Thoracic aorta (tissue), 2 donors: ENCODE data around the gene CCL18. TPM values are rescaled to one million over a fixed set of nuclear protein-coding genes. Genes with fewer than 3 reads are reported as not detected.
"Not testable (repeated sequence)": the region's sequence is repeated elsewhere in the genome, so short reads cannot be mapped to it uniquely, and the experiment has no call there.

ENCODE experiments used
- ATAC-seq: fragments of 150-250 bp; one replicate; pipeline ENCODE4 v1.8.0; 2017; ENCODE audit warnings: low read depth; ENCODE audit not compliant: insufficient number of reproducible peaks, low FRiP score
- DNase-seq: peaks from one replicate; pipeline ENCODE4 v3.0.0-alpha.2; 2020; ENCODE audit warnings: low spot score
- H3K27ac ChIP-seq, 2 donors: fragments of 200-600 bp; sonication (generic); 1 replicate in 1 of 2; 2 replicates in 1 of 2; pipeline ENCODE4 v1.5.1; 2016; ENCODE audit warnings: mild to moderate bottlenecking in 2 of 2, moderate library complexity in 2 of 2
- H3K27me3 ChIP-seq: fragments of 200-600 bp; sonication (generic); replicated peaks from 2 replicates; pipeline ENCODE4 v1.6.0; 2016; ENCODE audit warnings: mild to moderate bottlenecking; ENCODE audit not compliant: insufficient read depth
- H3K36me3 ChIP-seq: fragments of 200-600 bp; sonication (generic); one replicate; pipeline ENCODE4 v1.5.1; 2016
- H3K4me1 ChIP-seq, 2 donors: fragments of 200-600 bp; sonication (generic); 1 replicate in 1 of 2; 2 replicates in 1 of 2; pipeline versions ENCODE4 v1.5.1 to v1.6.0; 2016; ENCODE audit warnings: low read depth in 2 of 2, mild to moderate bottlenecking in 1 of 2; ENCODE audit not compliant: control insufficient read depth in 1 of 2
- H3K4me3 ChIP-seq: fragments of 200-600 bp; sonication (generic); 2 replicates; pipeline ENCODE4 v1.5.1; 2016; ENCODE audit warnings: mild to moderate bottlenecking
- H3K9me3 ChIP-seq: fragments of 200-600 bp; sonication (generic); 2 replicates; pipeline ENCODE4 v1.5.1; 2016
- total RNA-seq, 2 donors: library from RNA; depleted of rRNA; stranded (reverse); fragments of >200 nt; gene quantifications; one replicate each; pipeline versions ENCODE4 v1.1.0 to v1.2.3, GENCODE V29; 2016
- TF ChIP-seq, protein P1 (sequence below): fragments of 200-600 bp; sonication (generic); IDR thresholded peaks from one replicate; pipeline ENCODE4 v1.5.1; 2019; ENCODE audit warnings: antibody characterized with exemption

Gene CCL18
- total RNA-seq, 2 donors from 2014 or later = 7.7 to 22.8 TPM

DNA sequence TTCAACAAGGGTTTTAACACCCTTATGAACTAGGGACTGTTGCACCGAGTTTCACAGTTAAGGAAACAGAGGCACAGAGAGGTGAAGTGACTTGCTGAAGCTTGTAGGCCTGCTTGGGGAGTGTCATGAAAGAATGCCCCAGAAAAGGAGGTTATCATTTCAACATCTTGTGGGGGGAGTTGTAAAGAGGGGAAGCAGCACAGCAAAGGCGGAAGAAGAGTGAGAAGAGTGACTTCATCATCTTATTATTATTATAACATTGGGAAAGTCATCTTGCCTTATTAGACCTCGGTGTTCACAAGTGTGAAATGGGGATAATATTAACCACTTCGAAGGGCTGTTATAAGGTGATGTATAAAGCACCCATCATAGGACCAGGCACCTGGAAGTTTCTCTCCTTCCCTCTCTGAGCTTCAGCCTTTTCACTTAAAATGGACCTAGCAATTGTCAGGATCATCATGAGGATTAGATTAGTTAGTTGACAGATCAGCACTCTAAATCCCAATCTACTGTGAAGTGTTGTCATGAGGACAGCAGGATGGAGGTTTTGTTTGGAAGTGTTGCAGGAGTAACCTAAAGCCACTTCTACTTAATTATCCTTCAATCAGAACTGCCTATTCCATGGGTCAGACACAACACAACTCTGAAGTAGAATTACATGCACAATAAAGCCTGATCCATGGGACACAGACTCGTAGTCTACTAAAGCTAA is 41.9 kb downstream of the CCL18 start:
- Histone ChIP-seq H3K36me3 (no peaks in the 10 kb centered on the region), H3K4me3 (no peak overlapping the region), H3K27me3 (no peaks in the 10 kb centered on the region), H3K27ac (no peak overlapping the region), H3K4me1 (no peaks in the 10 kb centered on the region), H3K9me3 (no peaks in the 10 kb centered on the region)
- DNase-seq (no peak), ATAC-seq (no peak)
- TF ChIP-seq, protein P1, sequence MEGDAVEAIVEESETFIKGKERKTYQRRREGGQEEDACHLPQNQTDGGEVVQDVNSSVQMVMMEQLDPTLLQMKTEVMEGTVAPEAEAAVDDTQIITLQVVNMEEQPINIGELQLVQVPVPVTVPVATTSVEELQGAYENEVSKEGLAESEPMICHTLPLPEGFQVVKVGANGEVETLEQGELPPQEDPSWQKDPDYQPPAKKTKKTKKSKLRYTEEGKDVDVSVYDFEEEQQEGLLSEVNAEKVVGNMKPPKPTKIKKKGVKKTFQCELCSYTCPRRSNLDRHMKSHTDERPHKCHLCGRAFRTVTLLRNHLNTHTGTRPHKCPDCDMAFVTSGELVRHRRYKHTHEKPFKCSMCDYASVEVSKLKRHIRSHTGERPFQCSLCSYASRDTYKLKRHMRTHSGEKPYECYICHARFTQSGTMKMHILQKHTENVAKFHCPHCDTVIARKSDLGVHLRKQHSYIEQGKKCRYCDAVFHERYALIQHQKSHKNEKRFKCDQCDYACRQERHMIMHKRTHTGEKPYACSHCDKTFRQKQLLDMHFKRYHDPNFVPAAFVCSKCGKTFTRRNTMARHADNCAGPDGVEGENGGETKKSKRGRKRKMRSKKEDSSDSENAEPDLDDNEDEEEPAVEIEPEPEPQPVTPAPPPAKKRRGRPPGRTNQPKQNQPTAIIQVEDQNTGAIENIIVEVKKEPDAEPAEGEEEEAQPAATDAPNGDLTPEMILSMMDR = no peak

DNA sequence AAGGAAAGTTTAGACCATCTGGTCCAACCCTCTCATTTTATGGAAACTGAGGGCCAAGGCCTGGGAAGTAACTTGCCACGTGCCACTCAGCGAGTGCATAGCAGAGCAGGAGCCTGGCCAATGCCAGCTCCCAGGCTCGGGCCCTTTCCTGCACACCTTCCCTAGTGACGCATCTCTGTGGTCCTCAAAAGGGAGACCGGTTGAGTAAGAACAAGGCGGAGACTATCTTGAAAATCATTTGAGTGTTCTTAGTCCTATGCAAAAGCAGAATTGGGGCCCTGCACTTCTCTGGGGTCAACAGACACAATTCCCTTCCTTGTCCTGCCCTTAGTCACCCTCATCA is 42.4 kb downstream of the CCL18 start:
- H3K27ac ChIP-seq = no peak overlapping the region
- TF ChIP-seq, protein P1 = no peak

DNA sequence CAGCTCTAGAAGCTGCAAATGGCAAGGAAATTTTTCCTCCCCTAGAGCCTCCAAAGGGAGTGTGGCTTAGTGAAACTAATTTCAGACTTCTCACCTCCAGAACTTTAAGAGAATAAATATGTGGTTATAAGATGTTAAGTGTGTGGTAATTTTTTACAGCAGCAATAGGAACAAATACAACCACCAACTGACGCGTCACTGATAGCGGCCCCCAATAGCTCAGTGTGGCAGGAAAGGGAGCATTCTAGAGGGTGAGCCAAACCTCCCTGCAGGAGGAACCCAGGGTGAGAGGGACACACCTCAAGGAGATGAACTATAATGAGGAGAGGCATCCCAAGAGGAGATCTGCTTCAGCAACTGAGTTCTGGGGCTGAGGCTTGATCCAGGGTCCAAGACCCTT is 43.6 kb downstream of the CCL18 start:
- Histone ChIP-seq H3K36me3 (no peaks in the 10 kb centered on the region), H3K9me3 (no peaks in the 10 kb centered on the region), H3K27me3 (no peaks in the 10 kb centered on the region), H3K27ac (no peak overlapping the region), H3K4me1 (no peaks in the 10 kb centered on the region), H3K4me3 (no peak overlapping the region)
- DNase-seq (no peak), ATAC-seq (no peak)
- TF ChIP-seq, protein P1 = no peak

More for the DNA sequence above, 42.4 kb downstream of the CCL18 start:
- ATAC-seq (no peak), DNase-seq (no peak)
- H3K36me3 ChIP-seq = no peaks in the 10 kb centered on the region
- H3K4me1 ChIP-seq = no peaks in the 10 kb centered on the region
- no peaks in the 10 kb centered on the region for H3K9me3 ChIP-seq
- H3K4me3 ChIP-seq = no peak overlapping the region
- H3K27me3 ChIP-seq = no peaks in the 10 kb centered on the region

DNA sequence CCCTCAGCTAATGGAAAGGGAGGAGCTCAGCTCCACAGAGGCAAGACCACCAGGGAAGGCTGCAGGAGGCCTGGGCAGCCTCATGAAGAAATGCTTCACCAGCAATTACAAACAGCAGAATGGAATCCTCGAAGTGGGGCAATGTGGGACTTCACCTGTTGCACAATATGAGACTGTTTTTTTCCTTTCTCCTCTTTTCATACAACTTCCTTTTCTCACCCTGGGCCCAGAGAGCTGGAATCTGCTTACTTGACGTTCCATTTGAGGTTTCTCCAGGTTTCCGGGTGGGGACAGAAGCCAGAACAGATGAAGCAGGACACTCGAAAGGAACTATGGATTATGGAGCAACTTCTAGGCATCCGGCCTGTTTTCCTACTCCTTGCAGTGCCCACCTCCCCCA is 44.2 kb downstream of the CCL18 start:
- H3K4me1 ChIP-seq, H3K36me3 ChIP-seq, H3K27ac ChIP-seq, DNase-seq, H3K9me3 ChIP-seq, H3K4me3 ChIP-seq, H3K27me3 ChIP-seq, ATAC-seq: not testable (repeated sequence)

DNA sequence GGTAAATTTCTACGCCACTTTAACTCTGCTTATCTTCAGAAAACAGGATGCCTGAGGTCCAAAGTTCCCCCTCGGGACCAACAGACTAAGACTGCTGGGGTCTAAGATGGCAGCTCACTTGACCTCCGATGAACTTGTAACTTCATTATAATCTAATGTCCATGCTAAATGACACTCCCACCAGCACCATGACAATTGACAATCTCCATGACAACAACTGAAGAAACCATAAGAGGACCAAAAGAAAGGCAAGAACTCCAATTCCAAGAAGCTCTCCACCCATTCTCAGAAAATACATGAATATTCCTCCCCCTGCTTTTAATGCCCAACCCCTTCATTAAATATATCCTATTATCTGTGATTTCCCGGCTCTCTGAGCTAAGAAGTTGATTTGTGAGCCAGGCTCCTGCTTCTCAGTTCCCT is 47.0 kb downstream of the CCL18 start:
- no peak overlapping the region for H3K27ac ChIP-seq

More for the DNA sequence above, 47.0 kb downstream of the CCL18 start:
- no peaks in the 10 kb centered on the region for H3K9me3 ChIP-seq
- H3K27me3 ChIP-seq = no peaks in the 10 kb centered on the region
- no peaks in the 10 kb centered on the region for H3K4me1 ChIP-seq
- DNase-seq (no peak), ATAC-seq (no peak)
- no peaks in the 10 kb centered on the region for H3K36me3 ChIP-seq
- H3K4me3 ChIP-seq = no peak overlapping the region
- TF ChIP-seq, protein P1 = no peak
